Psoas muscle (tissue), 8 donors: ENCODE data around the gene SGK1. TPM values are rescaled to one million over a fixed set of nuclear protein-coding genes. Genes with fewer than 3 reads are reported as not detected.

Experiments used
- ATAC-seq, 4 donors: fragments of 200-7000 bp; cut with Tn5 transposase; one replicate each; pipeline ENCODE4 v1.9.1; 2020; ENCODE audit warnings: moderate library complexity in 3 of 4, mild to moderate bottlenecking in 2 of 4
- DNase-seq, 2 donors: peaks; one replicate each; pipeline ENCODE4 v3.0.0-alpha.2; 2020
- H3K27ac ChIP-seq: fragments of 200-600 bp; one replicate; pipeline ENCODE4 v1.8.0; 2022
- H3K27me3 ChIP-seq, 3 donors: fragments of 200-600 bp in 1 of 3; one replicate each; pipeline versions ENCODE4 v1.6.1 to v1.8.0; 2013 to 2022; ENCODE audit warnings: low read length in 2 of 3, mild to moderate bottlenecking in 2 of 3, moderate library complexity in 1 of 3; ENCODE audit not compliant: insufficient read depth in 3 of 3
- H3K36me3 ChIP-seq, 2 donors: fragments of 200-600 bp in 1 of 2; one replicate each; pipeline versions ENCODE4 v1.6.1 to v1.8.0; 2013 to 2022; ENCODE audit warnings: low read depth in 1 of 2, mild to moderate bottlenecking in 1 of 2, moderate library complexity in 1 of 2; ENCODE audit not compliant: insufficient read depth in 1 of 2
- H3K4me1 ChIP-seq: fragments of 200-600 bp; one replicate; pipeline ENCODE4 v1.8.0; 2022
- H3K4me3 ChIP-seq: fragments of 200-600 bp; one replicate; pipeline ENCODE4 v1.8.0; 2022; ENCODE audit warnings: mild to moderate bottlenecking
- H3K9me3 ChIP-seq: fragments of 200-600 bp; one replicate; pipeline ENCODE4 v1.8.0; 2022
- CTCF ChIP-seq: fragments of 200-600 bp; IDR thresholded peaks from one replicate; pipeline ENCODE4 v1.8.0; 2022; ENCODE audit warnings: antibody characterized with exemption
- WGBS, 3 donors: extraction: QIAGEN DNeasy Blood & Tissue Kit; methylation state at CpG; one replicate each; pipeline versions ENCODE4 v1.1.6 to v1.1.7; 2013; 5-methylcytosine and 5-hydroxymethylcytosine counted together
- intact Hi-C, 2 donors: fragments of 100-400 bp; cut with DNase I; formaldehyde crosslinking; loops; one replicate each; pipeline versions ENCODE4 v1.11.0 to v1.14.2; 2022
- polyA plus RNA-seq, 3 donors: library from polyadenylated mRNA; stranded (reverse); fragments of 200-250 nt; gene quantifications; one replicate each; pipeline ENCODE4 v1.2.3, GENCODE V29; 2013
- total RNA-seq, 4 donors: library from RNA; stranded (reverse); fragmentation: NEBNext Ultra II Directional in 2 of 4; extraction: Animal tissue kit (Norgen Biotek cat#: 25700) in 2 of 4; gene quantifications; one replicate each; pipeline versions ENCODE4 v1.2.1 to v1.2.4, GENCODE V29; 2021 to 2023
- donor health status: healthy with polysubstance abuse.
- donor health status: DM: no; HTN: no; CAD: no; lungs with moderate emphysema.
- donor health status: Bipolar disorder and iron deficiency.
- donor health status: healthy.
- donor health status: DM: yes; HTN: yes; CAD: no.
- donor health status: DM: no; HTN: no; CAD: no.
- donor health status: DM: no; HTN: no; CAD: no.
- donor health status: DM: yes; HTN: yes; CAD: no.

SGK1 gene
- total and polyA plus RNA-seq, 7 donors, result 34.4 to 125 (median 64.1) TPM

- no peak overlapping the region for H3K4me3 ChIP-seq
These were observed 21.9 kb downstream of the SGK1 start for GRCh38 chr6:134295953-134296553.

GRCh38 chr6:134293659-134294161 lies 24.2 kb downstream of the SGK1 start:
- no peak for ATAC-seq
- no peak for DNase-seq
- intact Hi-C loops, result no loop called here
- WGBS, 3 donors, result 95 to 99% (median 97%) methylated on average over 3 of the region's 3 CpGs
- Histone ChIP-seq H3K27me3 (no peaks in the 10 kb centered on the region), H3K27ac (no peak overlapping the region), H3K9me3 (no peaks in the 10 kb centered on the region), H3K4me3 (no peak overlapping the region), H3K36me3 (no peaks in the 10 kb centered on the region), H3K4me1 (peaks cover 5% of the 10 kb centered on the region)
- no peak for TF ChIP-seq CTCF

More at GRCh38 chr6:134295953-134296553, 21.9 kb downstream of the SGK1 start:
- intact Hi-C loops, result no loop called here
- H3K4me1 ChIP-seq, result peaks cover 5% of the 10 kb centered on the region
- WGBS, 3 donors, result 33 to 37% (median 33%) methylated on average over 6 of the region's 6 CpGs
- H3K27me3 ChIP-seq, result no peaks in the 10 kb centered on the region
- DNase-seq (peak in 1 of 2 donors; percentile 25), ATAC-seq (peak; percentile 46 to 74 (median 58))
- peak overlapping the region; percentile 41 for H3K27ac ChIP-seq
- no peaks in the 10 kb centered on the region for H3K9me3 ChIP-seq
- TF ChIP-seq CTCF, result no peak
- no peaks in the 10 kb centered on the region for H3K36me3 ChIP-seq

- H3K27ac ChIP-seq, result no peak overlapping the region
- H3K27me3 ChIP-seq, result no peaks in the 10 kb centered on the region
- ATAC-seq (no peak), DNase-seq (no peak)
- intact Hi-C loops, result no loop called here
- H3K4me3 ChIP-seq, result no peak overlapping the region
- H3K36me3 ChIP-seq, result no peaks in the 10 kb centered on the region
- 97 to 99% (median 97%) methylated on average over 4 of the region's 4 CpGs for WGBS, 3 donors
- peaks cover 5% of the 10 kb centered on the region for H3K4me1 ChIP-seq
- H3K9me3 ChIP-seq, result no peaks in the 10 kb centered on the region
- no peak for TF ChIP-seq CTCF
These were observed 26.8 kb downstream of the SGK1 start for GRCh38 chr6:134291156-134291555.

- no peaks in the 10 kb centered on the region for H3K36me3 ChIP-seq
- 91 to 100% (median 97%) methylated on average over 1 of the region's 1 CpG for WGBS, 3 donors
- no peak overlapping the region for H3K4me3 ChIP-seq
- H3K9me3 ChIP-seq, result no peaks in the 10 kb centered on the region
- no peaks in the 10 kb centered on the region for H3K27me3 ChIP-seq
- H3K4me1 ChIP-seq, result no peaks in the 10 kb centered on the region
- ATAC-seq, result no peak
- intact Hi-C loops, result no loop called here
- no peak for TF ChIP-seq CTCF
- no peak for DNase-seq
- H3K27ac ChIP-seq, result no peak overlapping the region
These were observed 28.7 kb downstream of the SGK1 start for GRCh38 chr6:134289204-134289575.
